ENCODE results near the gene GRK1. TPM values are rescaled to one million over a fixed set of nuclear protein-coding genes. Genes with fewer than 3 reads are reported as not detected.
A peak's percentile ranks its signal among the peaks of the same experiment; 100 is the strongest.

Gene GRK1
- total and polyA plus RNA-seq, 11 donors, result 0.08 to 1.3 (median 0.16) TPM; not detected in 3

- no peaks in the 10 kb centered on the region for H3K9me3 ChIP-seq
- WGBS, 4 donors, result 84 to 89% (median 85%) methylated on average over 24 of the region's 24 CpGs
- TF ChIP-seq CTCF (IDR thresholded peaks at IDR 0.05) (no peak), POLR2A (IDR thresholded peaks at IDR 0.05) (no peak)
- intact Hi-C loops (cut with DNase I), result no loop called here
- peak in 2 of 5 donors; percentile 3 to 5 for DNase-seq
- H3K27me3 ChIP-seq, result no peaks in the 10 kb centered on the region
- peaks cover 0 to 27% (median 7%) of the 10 kb centered on the region in 9 donors for H3K36me3 ChIP-seq
- H3K4me1 ChIP-seq, result no peaks in the 10 kb centered on the region
- ATAC-seq, result no peak
- no peak overlapping the region for H3K27ac ChIP-seq
- no peak overlapping the region for H3K4me3 ChIP-seq
Observed at GRCh38 chr13:113625965-113626721, 40.9 kb upstream of the GRK1 start.

DNA sequence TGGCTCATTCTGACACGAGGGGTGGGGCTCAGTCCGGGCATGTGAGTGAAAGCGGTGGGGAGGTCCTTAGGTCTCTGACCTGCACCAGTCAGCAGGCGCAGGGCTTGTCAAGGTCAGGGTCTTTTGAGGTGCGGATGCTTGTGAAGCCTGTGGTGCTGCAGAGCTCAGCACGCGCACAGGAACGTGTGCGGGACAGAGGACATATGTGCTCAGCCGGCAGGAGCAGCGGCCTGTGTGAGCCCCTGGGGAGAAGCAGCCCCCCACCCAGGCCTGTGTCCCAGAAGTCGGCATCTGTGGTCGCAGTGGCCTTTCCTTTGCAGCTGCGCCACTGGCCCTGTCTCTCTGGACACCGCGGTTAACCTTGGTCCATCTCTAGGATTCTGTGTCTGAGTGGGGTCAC lies 39.9 kb upstream of the GRK1 start:
- Histone ChIP-seq H3K4me3 (no peak overlapping the region), H3K27ac (no peak overlapping the region), H3K36me3 (peaks cover 0 to 35% (median 13%) of the 10 kb centered on the region in 9 donors), H3K9me3 (no peaks in the 10 kb centered on the region), H3K27me3 (no peaks in the 10 kb centered on the region), H3K4me1 (no peaks in the 10 kb centered on the region)
- TF ChIP-seq POLR2A (IDR thresholded peaks at IDR 0.05) (no peak), CTCF (IDR thresholded peaks at IDR 0.05) (no peak)
- intact Hi-C loops (cut with DNase I), result no loop called here
- WGBS, 4 donors, result 89 to 93% (median 91%) methylated on average over 15 to 16 of the region's 16 CpGs
- DNase-seq, result peak in 2 of 5 donors; percentile 21 to 42
- no peak for ATAC-seq

DNA sequence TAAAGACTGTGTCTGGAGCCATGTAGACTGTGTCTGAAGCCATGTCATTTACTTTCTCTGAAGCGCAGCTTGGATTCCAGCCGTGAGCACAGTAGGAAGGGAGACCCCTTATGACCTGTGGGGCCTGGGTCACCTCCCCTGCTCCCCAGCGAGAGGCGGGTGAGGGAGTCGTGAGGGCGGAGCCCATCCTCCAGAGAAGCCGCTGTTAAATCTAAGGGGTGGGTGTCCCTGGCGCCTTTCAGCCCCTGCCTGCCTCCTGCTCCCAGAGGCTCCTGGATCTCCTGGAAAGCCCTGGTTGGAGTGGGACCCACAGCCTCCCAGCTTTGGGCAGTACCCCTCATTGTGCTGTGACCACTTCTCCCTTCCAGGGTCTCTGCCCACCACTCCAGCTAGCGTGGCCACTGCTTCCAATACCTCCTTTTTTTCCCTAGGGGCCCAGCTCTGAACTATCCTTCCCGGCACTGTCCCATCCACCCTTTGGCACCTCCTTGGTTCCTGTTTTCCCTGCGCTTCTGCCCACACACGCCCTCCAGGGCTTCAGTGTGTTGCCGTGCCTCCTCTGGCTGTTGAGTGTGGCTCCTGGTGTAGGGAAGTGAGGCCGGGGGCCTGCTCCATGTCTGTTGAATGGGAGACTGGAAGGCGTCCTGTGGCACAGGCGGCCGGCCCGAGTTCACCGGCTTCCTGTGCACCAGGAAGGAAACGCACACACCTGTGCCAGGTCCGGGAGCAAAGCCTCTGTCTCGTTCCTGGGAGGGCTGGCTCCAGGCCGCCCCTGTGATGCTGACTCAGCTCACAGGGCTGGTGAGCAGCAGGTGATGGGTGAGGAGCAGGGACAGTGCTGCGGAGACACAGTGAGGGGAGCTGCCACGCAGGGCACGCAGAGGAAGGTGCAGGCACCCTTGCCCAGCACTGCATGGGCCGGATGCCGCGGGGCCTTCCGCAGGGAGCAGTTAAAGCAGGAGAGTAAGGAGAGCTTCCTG lies 38.4 kb upstream of the GRK1 start:
- intact Hi-C loops (cut with DNase I), result loop anchor here in 1 of 10 donors (2.0 kb wide), 1 partner anchor 20 kb away; no protein-coding TSS in a partner anchor
- Histone ChIP-seq H3K4me3 (no peak overlapping the region), H3K27ac (no peak overlapping the region), H3K9me3 (no peaks in the 10 kb centered on the region), H3K4me1 (no peaks in the 10 kb centered on the region), H3K36me3 (peaks cover 0 to 44% (median 21%) of the 10 kb centered on the region in 9 donors), H3K27me3 (no peaks in the 10 kb centered on the region)
- DNase-seq (peak in 2 of 5 donors; percentile 7 to 40), ATAC-seq (no peak)
- TF ChIP-seq CTCF (IDR thresholded peaks at IDR 0.05), result no peak
- TF ChIP-seq POLR2A (IDR thresholded peaks at IDR 0.05), result no peak
- 85 to 94% (median 88%) methylated on average over 21 to 30 of the region's 30 CpGs for WGBS, 4 donors

- H3K27ac ChIP-seq, result no peak overlapping the region
- no peaks in the 10 kb centered on the region for H3K27me3 ChIP-seq
- H3K4me1 ChIP-seq, result no peaks in the 10 kb centered on the region
- TF ChIP-seq POLR2A (IDR thresholded peaks at IDR 0.05), result no peak
- no peak for TF ChIP-seq CTCF (IDR thresholded peaks at IDR 0.05)
- no peak overlapping the region for H3K4me3 ChIP-seq
- no peaks in the 10 kb centered on the region for H3K9me3 ChIP-seq
- 93 to 94% (median 94%) methylated on average over 17 of the region's 17 CpGs for WGBS, 4 donors
- intact Hi-C loops (cut with DNase I), result loop anchor here in 1 of 10 donors (2.0 kb wide), 1 partner anchor 21 kb away; no protein-coding TSS in a partner anchor
- peak in 1 of 5 donors; percentile 3 for DNase-seq
- H3K36me3 ChIP-seq, result peaks cover 0 to 48% (median 30%) of the 10 kb centered on the region in 9 donors
- ATAC-seq, result no peak
Observed at GRCh38 chr13:113629866-113630265, 37.2 kb upstream of the GRK1 start.

All from heart left ventricle (tissue), 16 donors.